Peyer's patch (tissue), 4 donors: ENCODE measurements around the gene IGFBP6.
A peak's percentile ranks its signal among the peaks of the same experiment; 100 is the strongest.

Experiments
- CTCF ChIP-seq, 6 experiments: fragments of 450-650 bp in 4 of 6; fragments of 200-600 bp in 2 of 6; sonication (generic) in 1 of 6; IDR thresholded peaks; one replicate each; pipeline ENCODE4 v1.5.1; 2017 to 2019; ENCODE audit warnings: antibody characterized with exemption in 6 of 6, mild to moderate bottlenecking in 3 of 6, moderate library complexity in 1 of 6
- POLR2A ChIP-seq, 2 donors: fragments of 450-650 bp; IDR thresholded peaks; one replicate each; pipeline ENCODE4 v1.5.1; 2017; ENCODE audit warnings: antibody characterized with exemption in 2 of 2, mild to moderate bottlenecking in 2 of 2, moderate library complexity in 2 of 2

DNA sequence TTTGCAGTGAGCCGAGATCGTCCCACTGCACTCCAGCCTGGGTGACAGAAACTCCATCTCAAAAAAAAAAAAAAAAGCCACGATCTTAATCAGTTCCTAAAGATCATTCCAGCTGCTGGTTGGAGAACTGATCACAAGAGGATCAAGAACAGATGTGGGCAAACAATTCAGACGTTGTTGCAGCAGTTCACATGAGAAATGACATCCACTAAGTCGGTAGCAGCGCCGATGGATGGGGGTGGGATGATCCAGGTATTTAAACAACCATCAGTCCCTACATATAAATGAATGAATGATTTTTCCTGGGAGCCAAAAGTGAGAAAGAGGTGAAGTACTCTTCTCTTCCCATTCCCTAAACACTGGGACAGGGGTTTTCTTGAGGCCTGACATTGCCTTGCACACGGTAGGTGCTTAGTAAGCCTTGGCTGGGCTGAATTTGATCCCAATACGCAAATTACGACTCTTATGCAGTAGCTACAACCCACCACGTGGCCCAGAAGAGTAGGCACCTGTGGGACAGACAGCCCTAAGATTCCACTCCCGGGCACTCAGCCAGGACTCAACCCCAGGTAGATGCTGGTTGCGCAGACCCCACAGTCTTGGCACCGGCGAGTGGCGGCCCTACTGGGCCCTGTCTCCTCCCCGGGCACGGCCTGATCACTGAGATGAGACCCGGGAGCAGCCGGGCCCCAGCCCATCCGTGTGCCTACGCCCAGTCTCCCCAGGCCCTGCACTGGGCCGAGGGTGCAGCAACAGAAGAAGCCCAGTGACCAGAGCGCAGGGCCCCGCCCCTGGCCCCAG is 18.8 kb upstream of the IGFBP6 start:
- TF ChIP-seq CTCF (IDR thresholded peaks at IDR 0.05) (peak in 2 of 6 experiments; percentile 15 to 20), POLR2A (IDR thresholded peaks at IDR 0.05) (no peak)
